Measurements from ENCODE around the gene GALT. TPM values are rescaled to one million over a fixed set of nuclear protein-coding genes. Genes with fewer than 3 reads are reported as not detected.
A peak's percentile ranks its signal among the peaks of the same experiment; 100 is the strongest.

The GALT gene
- total and polyA plus RNA-seq, 4 donors: 58.6 to 196 (median 115) TPM

GRCh38 chr9:34628656-34629490 is 17.6 kb upstream of the GALT start, which contains the start of gene ARID3C:
Gene ARID3C (minus strand): TSS chr9:34629066. CDS start chr9:34628014, 1,052 bp downstream.
- Histone ChIP-seq H3K36me3 (ENCODE audit: control insufficient read depth in 4 of 4, insufficient read depth in 3 of 4, low read depth in 1 of 4, low read length in 3 of 4) (no peaks in the 10 kb centered on the region), H3K27ac (ENCODE audit: low read depth in 1 of 2, low read length in 2 of 2) (peak within 1 kb of the TSS in 1 of 2 donors; percentile 86), H3K4me3 (ENCODE audit: low read depth in 1 of 3, low read length in 3 of 3) (peak within 1 kb of the TSS in 2 of 3 donors; percentile 54 to 58), H3K27me3 (ENCODE audit: control insufficient read depth in 4 of 4, insufficient read depth in 4 of 4, low read length in 3 of 4) (no peaks in the 10 kb centered on the region), H3K4me1 (ENCODE audit: control insufficient read depth in 4 of 4, insufficient read depth in 4 of 4, low read length in 3 of 4) (peaks cover 6 to 61% (median 53%) of the 10 kb centered on the region in 4 donors), H3K9ac (ENCODE audit: low read depth in 1 of 2, low read length in 2 of 2) (no peak within 1 kb of the TSS), H3K9me3 (ENCODE audit: control insufficient read depth in 4 of 4, low read length in 3 of 4) (no peaks in the 10 kb centered on the region)
- no peak for DNase-seq (ENCODE audit: low spot score)
- WGBS: 1% methylated on average over 69 of the region's 69 CpGs
- TF ChIP-seq YY1 (IDR thresholded peaks at IDR 0.05): no peak
- TF ChIP-seq TAF1 (conservative IDR thresholded peaks at IDR 0.05): no peak
- TF ChIP-seq CTCF (IDR thresholded peaks at IDR 0.05; ENCODE audit: low read depth, low read length, missing input control): no peak
- no peak for TF ChIP-seq ATF3 (IDR thresholded peaks at IDR 0.05)
- no peak for TF ChIP-seq REST (IDR thresholded peaks at IDR 0.05)
- no peak for TF ChIP-seq EGR1 (IDR thresholded peaks at IDR 0.05; ENCODE audit: low read depth in 2 of 2)
- TF ChIP-seq GABPA (IDR thresholded peaks at IDR 0.05 in 1 of 2, conservative IDR thresholded peaks at IDR 0.05 in 1 of 2): no peak
- no peak for TF ChIP-seq MAX (IDR thresholded peaks at IDR 0.05)
- no peak for TF ChIP-seq SP1 (IDR thresholded peaks at IDR 0.05)

GRCh38 chr9:34629491-34629808 is 17.0 kb upstream of the GALT start:
- DNase-seq (ENCODE audit: low spot score): no peak
- no peaks in the 10 kb centered on the region for H3K36me3 ChIP-seq (ENCODE audit: control insufficient read depth in 4 of 4, insufficient read depth in 3 of 4, low read depth in 1 of 4, low read length in 3 of 4)
- TF ChIP-seq RXRA (IDR thresholded peaks at IDR 0.05): no peak
- no peak for TF ChIP-seq GABPA (IDR thresholded peaks at IDR 0.05 in 1 of 2, conservative IDR thresholded peaks at IDR 0.05 in 1 of 2)
- TF ChIP-seq MAX (IDR thresholded peaks at IDR 0.05): no peak
- TF ChIP-seq JUND (IDR thresholded peaks at IDR 0.05): no peak
- no peak for TF ChIP-seq REST (IDR thresholded peaks at IDR 0.05)
- TF ChIP-seq EGR1 (IDR thresholded peaks at IDR 0.05; ENCODE audit: low read depth in 2 of 2): no peak
- TF ChIP-seq HNF4A (conservative IDR thresholded peaks at IDR 0.05): no peak
- TF ChIP-seq RAD21 (IDR thresholded peaks at IDR 0.05): no peak
- no peak for TF ChIP-seq ZBTB33 (IDR thresholded peaks at IDR 0.05)
- TF ChIP-seq FOXA1 (IDR thresholded peaks at IDR 0.05): no peak
- TF ChIP-seq YY1 (IDR thresholded peaks at IDR 0.05): no peak
- TF ChIP-seq SP1 (IDR thresholded peaks at IDR 0.05): no peak
- peak overlapping the region in 1 of 3 donors; percentile 58 for H3K4me3 ChIP-seq (ENCODE audit: low read depth in 1 of 3, low read length in 3 of 3)
- H3K27ac ChIP-seq (ENCODE audit: low read depth in 1 of 2, low read length in 2 of 2): no peak overlapping the region
- H3K9ac ChIP-seq (ENCODE audit: low read depth in 1 of 2, low read length in 2 of 2): no peak overlapping the region
- WGBS: 43% methylated on average over 5 of the region's 5 CpGs
- peaks cover 6 to 67% (median 57%) of the 10 kb centered on the region in 4 donors for H3K4me1 ChIP-seq (ENCODE audit: control insufficient read depth in 4 of 4, insufficient read depth in 4 of 4, low read length in 3 of 4)
- no peaks in the 10 kb centered on the region for H3K9me3 ChIP-seq (ENCODE audit: control insufficient read depth in 4 of 4, low read length in 3 of 4)
- no peaks in the 10 kb centered on the region for H3K27me3 ChIP-seq (ENCODE audit: control insufficient read depth in 4 of 4, insufficient read depth in 4 of 4, low read length in 3 of 4)

Data from liver (tissue), 9 donors.